ENCODE measurements around the gene FAM110A. TPM values are rescaled to one million over a fixed set of nuclear protein-coding genes. Genes with fewer than 3 reads are reported as not detected.
"Not testable (repeated sequence)": the region's sequence is repeated elsewhere in the genome, so short reads cannot be mapped to it uniquely, and the experiment has no call there.

FAM110A gene
- total and polyA plus RNA-seq, 11 donors: 1.2 to 8.1 (median 2.3) TPM

DNA sequence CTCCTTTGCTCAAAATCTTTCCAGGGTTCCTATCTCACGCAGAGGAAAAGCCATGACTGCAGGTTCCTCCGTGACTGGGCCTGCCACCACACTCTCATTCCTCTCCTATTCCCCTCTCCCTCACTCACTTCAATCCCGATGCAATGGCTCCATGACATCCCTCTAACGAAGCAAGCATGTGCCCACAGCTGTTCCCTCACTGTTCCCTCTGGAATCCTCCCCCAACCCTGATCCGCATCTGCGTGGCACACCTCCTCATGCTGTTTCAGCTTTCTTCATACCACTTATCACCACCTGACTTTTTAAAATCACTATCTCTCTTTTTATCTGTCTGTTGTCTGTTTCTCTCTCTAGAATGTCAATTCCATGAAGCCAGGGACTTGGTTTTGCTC lies 57.1 kb downstream of the FAM110A start:
- no peak overlapping the region for H3K4me3 ChIP-seq
- TF ChIP-seq CTCF (IDR thresholded peaks at IDR 0.05): no peak
- no peak for TF ChIP-seq POLR2A (IDR thresholded peaks at IDR 0.05)
- WGBS, 4 donors: 55 to 65% (median 61%) methylated on average over 6 of the region's 6 CpGs
- peaks cover 0 to 21% (median 11%) of the 10 kb centered on the region in 12 donors for H3K4me1 ChIP-seq
- no peak for ATAC-seq
- peaks cover 0 to 3% (median 0%) of the 10 kb centered on the region in 9 donors for H3K27me3 ChIP-seq
- no peaks in the 10 kb centered on the region for H3K36me3 ChIP-seq
- H3K27ac ChIP-seq: peak overlapping the region in 1 of 12 donors; percentile 19
- no peak for DNase-seq
- intact Hi-C loops (cut with DNase I): no loop called here
- no peaks in the 10 kb centered on the region for H3K9me3 ChIP-seq

DNA sequence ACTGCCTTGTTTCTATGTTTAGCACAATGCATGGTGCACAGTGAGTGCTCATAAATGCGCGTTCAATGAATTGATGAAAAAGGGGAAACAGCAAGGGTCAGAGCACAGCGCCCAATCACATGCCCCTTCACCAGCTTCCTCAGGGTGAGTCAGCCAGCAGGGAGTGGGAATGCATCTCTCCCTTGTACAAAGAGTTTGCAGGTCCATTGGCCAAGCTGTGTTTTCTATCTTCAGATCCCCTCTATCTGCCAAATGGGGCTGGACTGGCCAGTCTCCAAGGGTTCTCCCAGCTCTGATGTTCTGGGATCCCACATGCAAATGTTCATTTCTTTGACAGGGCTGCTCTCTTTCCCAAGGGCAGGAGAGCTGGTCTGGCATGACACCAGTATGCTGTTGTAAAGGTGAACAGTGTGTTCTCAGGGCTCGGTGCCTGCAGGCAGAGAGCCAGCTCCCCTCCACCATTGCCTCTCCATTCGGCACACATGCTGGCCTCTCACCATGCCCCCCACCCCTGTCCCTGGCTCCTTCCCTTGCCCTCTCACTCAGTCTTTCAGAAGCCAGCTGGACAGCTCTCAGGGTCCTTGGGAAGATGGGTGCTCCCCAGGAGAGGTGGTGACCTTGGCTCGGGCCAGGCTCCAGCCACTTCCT lies 57.7 kb downstream of the FAM110A start:
- Histone ChIP-seq H3K36me3 (no peaks in the 10 kb centered on the region), H3K27me3 (peaks cover 0 to 3% (median 0%) of the 10 kb centered on the region in 9 donors), H3K4me1 (peaks cover 0 to 21% (median 11%) of the 10 kb centered on the region in 12 donors), H3K4me3 (no peak overlapping the region), H3K27ac (peak overlapping the region in 1 of 12 donors; percentile 19), H3K9me3 (no peaks in the 10 kb centered on the region)
- WGBS, 4 donors: 47 to 50% (median 49%) methylated on average over 6 of the region's 6 CpGs
- intact Hi-C loops (cut with DNase I): no loop called here
- no peak for TF ChIP-seq POLR2A (IDR thresholded peaks at IDR 0.05)
- no peak for TF ChIP-seq CTCF (IDR thresholded peaks at IDR 0.05)
- ATAC-seq: peak; percentile 81 to 94 (median 89)
- DNase-seq: peak in 3 of 5 donors; percentile 74 to 86 (median 75)

DNA sequence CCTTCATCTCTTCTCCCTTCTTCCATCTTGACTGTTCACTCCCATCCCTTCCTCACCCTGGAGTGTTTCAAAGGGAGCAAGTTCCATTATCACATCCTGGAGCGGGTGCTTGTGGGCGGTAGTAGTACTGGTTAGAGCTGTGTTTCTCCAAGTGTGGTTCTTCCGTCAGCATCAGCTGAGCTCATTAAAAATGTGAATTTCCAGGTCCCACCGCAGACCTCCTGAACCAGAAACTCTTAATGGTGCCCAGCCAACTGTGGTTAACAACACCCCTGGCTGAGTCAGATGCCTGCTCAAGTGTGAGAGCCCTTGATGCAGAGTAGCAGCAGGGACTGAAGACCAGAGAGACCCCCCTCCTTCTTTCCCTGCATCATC lies 58.2 kb downstream of the FAM110A start:
- TF ChIP-seq CTCF (IDR thresholded peaks at IDR 0.05): no peak
- TF ChIP-seq POLR2A (IDR thresholded peaks at IDR 0.05): no peak
- no peak overlapping the region for H3K4me3 ChIP-seq
- intact Hi-C loops (cut with DNase I): no loop called here
- no peaks in the 10 kb centered on the region for H3K9me3 ChIP-seq
- no peak overlapping the region for H3K27ac ChIP-seq
- peaks cover 0 to 3% (median 0%) of the 10 kb centered on the region in 9 donors for H3K27me3 ChIP-seq
- no peak for DNase-seq
- no peaks in the 10 kb centered on the region for H3K36me3 ChIP-seq
- H3K4me1 ChIP-seq: peaks cover 0 to 21% (median 11%) of the 10 kb centered on the region in 12 donors
- ATAC-seq: no peak
- WGBS, 4 donors: 68 to 89% (median 74%) methylated on average over 4 of the region's 4 CpGs

- intact Hi-C loops (cut with DNase I); H3K36me3 ChIP-seq; H3K4me3 ChIP-seq; H3K27ac ChIP-seq; H3K9me3 ChIP-seq; H3K27me3 ChIP-seq; DNase-seq; ATAC-seq: not testable (repeated sequence)
- peaks cover 0 to 21% (median 11%) of the 10 kb centered on the region in 12 donors for H3K4me1 ChIP-seq
- 65 to 84% (median 76%) methylated on average over 5 of the region's 5 CpGs for WGBS, 4 donors
Observed at GRCh38 chr20:892371-892770, 58.9 kb downstream of the FAM110A start.

Other genes with a start within 250 kb of the FAM110A start
- gene TCF15, start 223.4 kb upstream of the FAM110A start, total RNA-seq: 10 to 100 TPM in 5 of 9 donors, 1 to 10 TPM in 4; 5.8 to 18.0 (median 10.0) TPM
- gene TCF15, start 223.4 kb upstream of the FAM110A start, polyA plus RNA-seq: 10 to 100 TPM in 1 of 2 donors, 1 to 10 TPM in 1; 7.3 to 14.1 TPM
- gene SRXN1, start 180.5 kb upstream of the FAM110A start, total RNA-seq: 100 to 1,000 TPM in 1 of 9 donors, 10 to 100 TPM in 8; 25.3 to 147 (median 39.1) TPM
- gene SRXN1, start 180.5 kb upstream of the FAM110A start, polyA plus RNA-seq: 10 to 100 TPM; 11.8 to 56.2 TPM
- not detected for gene SCRT2, start 157.9 kb upstream of the FAM110A start, total RNA-seq
- gene SCRT2, start 157.9 kb upstream of the FAM110A start, polyA plus RNA-seq: not detected
- gene SLC52A3, start 65.2 kb upstream of the FAM110A start, total RNA-seq: 10 to 100 TPM in 1 of 9 donors, 1 to 10 TPM in 8; 1.4 to 18.6 (median 2.8) TPM
- 1 to 10 TPM; 1.7 to 3.4 TPM for gene SLC52A3, start 65.2 kb upstream of the FAM110A start, polyA plus RNA-seq
- under 1 TPM in 4 of 9 donors, not detected in 5; 0.12 to 0.32 (median 0.21) TPM for gene ANGPT4, start 82.6 kb downstream of the FAM110A start, total RNA-seq
- under 1 TPM; 0.08 to 0.11 TPM for gene ANGPT4, start 82.6 kb downstream of the FAM110A start, polyA plus RNA-seq
- under 1 TPM in 2 of 9 donors, not detected in 7; 0.25 to 0.27 TPM for gene RSPO4, start 168.6 kb downstream of the FAM110A start, total RNA-seq
- gene RSPO4, start 168.6 kb downstream of the FAM110A start, polyA plus RNA-seq: under 1 TPM in 1 of 2 donors, not detected in 1; 0.04 TPM